HFFc6 (cell line): ENCODE measurements around the gene MAP2K2. TPM values are rescaled to one million over a fixed set of nuclear protein-coding genes. Genes with fewer than 3 reads are reported as not detected.
"Not testable (repeated sequence)": the region's sequence is repeated elsewhere in the genome, so short reads cannot be mapped to it uniquely, and the experiment has no call there.

Source experiments
- DNase-seq: peaks from one replicate; pipeline ENCODE4 v3.0.0-alpha.2; 2018
- H3K27ac Mint-ChIP-seq: 2 replicates; pipeline ENCODE4 v1.8.0; 2020; ENCODE audit warnings: mild to moderate bottlenecking, mixed read lengths
- H3K27me3 Mint-ChIP-seq: 2 replicates; pipeline ENCODE4 v1.8.0; 2021; ENCODE audit warnings: mild to moderate bottlenecking, moderate library complexity, mixed read lengths; ENCODE audit not compliant: insufficient read depth
- H3K36me3 Mint-ChIP-seq: 2 replicates; pipeline ENCODE4 v1.8.0; 2021; ENCODE audit warnings: low read depth, mixed read lengths
- H3K4me1 Mint-ChIP-seq: 2 replicates; pipeline ENCODE4 v1.8.0; 2020; ENCODE audit warnings: low read depth, mixed read lengths
- H3K4me3 Mint-ChIP-seq: 2 replicates; pipeline ENCODE4 v1.8.0; 2020; ENCODE audit warnings: mild to moderate bottlenecking, moderate library complexity, mixed read lengths
- H3K9me3 Mint-ChIP-seq: 2 replicates; pipeline ENCODE4 v1.8.0; 2020; ENCODE audit warnings: mild to moderate bottlenecking, mixed read lengths
- CTCF ChIP-seq: fragments of 200-600 bp; sonication (generic); IDR thresholded peaks from 2 replicates; pipeline ENCODE4 v1.5.0; 2021; ENCODE audit warnings: antibody characterized with exemption, mild to moderate bottlenecking
- total RNA-seq, 6 experiments: library from RNA; stranded (reverse); fragmentation: NEBNext Ultra II Directional; extraction: Animal tissue kit (Norgen Biotek cat#: 25700); gene quantifications; 2 replicates in 1 of 6; 3 replicates in 5 of 6; pipeline ENCODE4 v1.2.3, GENCODE V29; 2021

The MAP2K2 gene
- total RNA-seq, 6 experiments from 2014 or later, result 175 to 209 (median 187) TPM

GRCh38 chr19:4134351-4134750, 10.4 kb upstream of the MAP2K2 start:
- DNase-seq, result no peak
- H3K36me3 Mint-ChIP-seq, result no peaks in the 10 kb centered on the region
- peaks cover 10% of the 10 kb centered on the region for H3K4me1 Mint-ChIP-seq
- no peak overlapping the region for H3K27ac Mint-ChIP-seq
- peaks cover 8% of the 10 kb centered on the region; the same call in 1 of the 2 replicates for H3K27me3 Mint-ChIP-seq
- H3K4me3 Mint-ChIP-seq, result no peak overlapping the region
- no peak for TF ChIP-seq CTCF
- H3K9me3 Mint-ChIP-seq, result no peaks in the 10 kb centered on the region

GRCh38 chr19:4130744-4131438, 7.0 kb upstream of the MAP2K2 start:
- Mint-ChIP-seq H3K4me1 (peaks cover 10% of the 10 kb centered on the region), H3K27ac (peak overlapping the region; percentile 58), H3K36me3 (no peaks in the 10 kb centered on the region), H3K4me3 (peak overlapping the region; percentile 38), H3K9me3 (no peaks in the 10 kb centered on the region), H3K27me3 (no peaks in the 10 kb centered on the region)
- DNase-seq, result peak; percentile 58
- no peak for TF ChIP-seq CTCF

- not testable (repeated sequence) for H3K36me3 Mint-ChIP-seq, H3K9me3 Mint-ChIP-seq, H3K4me3 Mint-ChIP-seq, H3K27ac Mint-ChIP-seq, DNase-seq, H3K27me3 Mint-ChIP-seq
- H3K4me1 Mint-ChIP-seq, result peaks cover 17% of the 10 kb centered on the region
Measured at GRCh38 chr19:4129050-4129449, 5.1 kb upstream of the MAP2K2 start.

GRCh38 chr19:4127322-4127721, 3.4 kb upstream of the MAP2K2 start:
- H3K4me3 Mint-ChIP-seq, DNase-seq, H3K27me3 Mint-ChIP-seq, H3K27ac Mint-ChIP-seq, H3K9me3 Mint-ChIP-seq, H3K36me3 Mint-ChIP-seq: not testable (repeated sequence)
- H3K4me1 Mint-ChIP-seq, result peaks cover 26% of the 10 kb centered on the region

GRCh38 chr19:4124638-4125037, 716 bp upstream of the MAP2K2 start:
- Mint-ChIP-seq H3K9me3 (peaks cover 3% of the 10 kb centered on the region; the same call in 1 of the 2 replicates), H3K27me3 (no peaks in the 10 kb centered on the region; the same call in 1 of the 2 replicates), H3K4me1 (peaks cover 31% of the 10 kb centered on the region), H3K27ac (peak overlapping the region; percentile 48; the same call in 1 of the 2 replicates), H3K36me3 (peaks cover 6% of the 10 kb centered on the region), H3K4me3 (peak overlapping the region; percentile 84)
- TF ChIP-seq CTCF, result no peak
- no peak for DNase-seq

- H3K36me3 Mint-ChIP-seq, result peaks cover 9% of the 10 kb centered on the region
- H3K27ac Mint-ChIP-seq, result peak overlapping the region; percentile 90
- TF ChIP-seq CTCF, result no peak
- DNase-seq, result no peak
- peaks cover 35% of the 10 kb centered on the region for H3K4me1 Mint-ChIP-seq
- H3K9me3 Mint-ChIP-seq, result peaks cover 3% of the 10 kb centered on the region; the same call in 1 of the 2 replicates
- no peaks in the 10 kb centered on the region; the same call in 1 of the 2 replicates for H3K27me3 Mint-ChIP-seq
- H3K4me3 Mint-ChIP-seq, result peak overlapping the region; percentile 99
Measured at GRCh38 chr19:4122480-4122879, 1.4 kb downstream of the MAP2K2 start.
